ENCODE data around the gene UTP25. TPM values are rescaled to one million over a fixed set of nuclear protein-coding genes. Genes with fewer than 3 reads are reported as not detected.
"Not testable (repeated sequence)": the region's sequence is repeated elsewhere in the genome, so short reads cannot be mapped to it uniquely, and the experiment has no call there.

Gene UTP25
- total and polyA plus RNA-seq, 8 donors: 1.1 to 10.6 (median 2.2) TPM

GRCh38 chr1:209885403-209886218, 57.8 kb downstream of the UTP25 start:
- no peaks in the 10 kb centered on the region for H3K36me3 ChIP-seq
- intact Hi-C loops (cut with DNase I; ENCODE audit: low total_unique reads): no loop called here
- no peak overlapping the region for H3K4me3 ChIP-seq
- no peaks in the 10 kb centered on the region for H3K9me3 ChIP-seq
- TF ChIP-seq EP300 (IDR thresholded peaks at IDR 0.05): no peak
- TF ChIP-seq CTCF (IDR thresholded peaks at IDR 0.05): no peak
- TF ChIP-seq POLR2A (IDR thresholded peaks at IDR 0.05): no peak
- no peak for TF ChIP-seq POLR2AphosphoS5 (IDR thresholded peaks at IDR 0.05)
- H3K27me3 ChIP-seq: peaks cover 0 to 2% (median 0%) of the 10 kb centered on the region in 3 donors
- H3K27ac ChIP-seq: no peak overlapping the region
- peaks cover 0 to 5% (median 0%) of the 10 kb centered on the region in 4 donors for H3K4me1 ChIP-seq
- no peak for DNase-seq
- 82 to 93% (median 91%) methylated on average over 7 of the region's 7 CpGs for WGBS, 5 donors

- no peak for TF ChIP-seq CTCF (IDR thresholded peaks at IDR 0.05)
- no peak for TF ChIP-seq POLR2AphosphoS5 (IDR thresholded peaks at IDR 0.05)
- no peak for TF ChIP-seq EP300 (IDR thresholded peaks at IDR 0.05)
- no peak for TF ChIP-seq POLR2A (IDR thresholded peaks at IDR 0.05)
- intact Hi-C loops (cut with DNase I; ENCODE audit: low total_unique reads): no loop called here
- H3K4me1 ChIP-seq: peaks cover 0 to 5% (median 0%) of the 10 kb centered on the region in 4 donors
- H3K27ac ChIP-seq: no peak overlapping the region
- H3K36me3 ChIP-seq: no peaks in the 10 kb centered on the region
- 0 to 25% (median 12%) methylated on average over 1 of the region's 1 CpG for WGBS, 5 donors
- no peak overlapping the region for H3K4me3 ChIP-seq
- DNase-seq: no peak
- no peaks in the 10 kb centered on the region for H3K27me3 ChIP-seq
- H3K9me3 ChIP-seq: no peaks in the 10 kb centered on the region
These were observed 58.4 kb downstream of the UTP25 start for GRCh38 chr1:209886219-209886536.

- H3K4me3 ChIP-seq; H3K9me3 ChIP-seq; DNase-seq; H3K27ac ChIP-seq; intact Hi-C loops (cut with DNase I; ENCODE audit: low total_unique reads); H3K36me3 ChIP-seq; H3K4me1 ChIP-seq; H3K27me3 ChIP-seq: not testable (repeated sequence)
- WGBS, 5 donors: 85 to 87% (median 87%) methylated on average over 14 to 31 of the region's 31 CpGs
These were observed 60.7 kb downstream of the UTP25 start for GRCh38 chr1:209888291-209889076.

- Histone ChIP-seq H3K27ac (no peak overlapping the region), H3K9me3 (no peaks in the 10 kb centered on the region), H3K27me3 (no peaks in the 10 kb centered on the region), H3K4me3 (no peak overlapping the region), H3K36me3 (no peaks in the 10 kb centered on the region), H3K4me1 (peaks cover 0 to 5% (median 0%) of the 10 kb centered on the region in 4 donors)
- 83 to 93% (median 93%) methylated on average over 24 to 35 of the region's 35 CpGs for WGBS, 5 donors
- DNase-seq: no peak
- TF ChIP-seq POLR2AphosphoS5 (IDR thresholded peaks at IDR 0.05): no peak
- TF ChIP-seq POLR2A (IDR thresholded peaks at IDR 0.05): no peak
- no peak for TF ChIP-seq CTCF (IDR thresholded peaks at IDR 0.05)
- TF ChIP-seq EP300 (IDR thresholded peaks at IDR 0.05): no peak
- intact Hi-C loops (cut with DNase I; ENCODE audit: low total_unique reads): no loop called here
These were observed 61.3 kb downstream of the UTP25 start for GRCh38 chr1:209889077-209889418.

All from stomach (tissue), 9 donors.